GM18505 (cell line): ENCODE measurements around the gene RBBP8.

Experiments
- ATAC-seq: cut with Tn5 transposase; IDR thresholded peaks from one replicate; pipeline ENCODE4 v1.9.1; 2021; ENCODE audit not compliant: unreplicated experiment
- POLR2A ChIP-seq: IDR thresholded peaks from 4 replicates; pipeline ENCODE4 v1.6.1; 2011; ENCODE audit warnings: borderline replicate concordance; ENCODE audit not compliant: insufficient read depth, insufficient read length; ENCODE audit errors: extremely low read depth

Gene RBBP8

GRCh38 chr18:22956226-22956625 lies 23.1 kb downstream of the RBBP8 start:
- ATAC-seq, result no peak
- TF ChIP-seq POLR2A, result no peak

- no peak for ATAC-seq
- TF ChIP-seq POLR2A, result no peak
Observed at GRCh38 chr18:22961156-22961555, 28.0 kb downstream of the RBBP8 start.

GRCh38 chr18:22962004-22962403 lies 28.9 kb downstream of the RBBP8 start:
- TF ChIP-seq POLR2A, result no peak
- no peak for ATAC-seq

- no peak for ATAC-seq
- TF ChIP-seq POLR2A, result no peak
Observed at GRCh38 chr18:22964116-22964515, 31.0 kb downstream of the RBBP8 start.

- no peak for ATAC-seq
- no peak for TF ChIP-seq POLR2A
Observed at GRCh38 chr18:22964722-22965121, 31.6 kb downstream of the RBBP8 start.

GRCh38 chr18:22971038-22971437 lies 37.9 kb downstream of the RBBP8 start:
- TF ChIP-seq POLR2A, result no peak
- ATAC-seq, result no peak

- no peak for TF ChIP-seq POLR2A
- no peak for ATAC-seq
Observed at GRCh38 chr18:22974001-22974400, 40.9 kb downstream of the RBBP8 start.

- no peak for ATAC-seq
- no peak for TF ChIP-seq POLR2A
Observed at GRCh38 chr18:22974707-22975106, 41.6 kb downstream of the RBBP8 start.

GRCh38 chr18:22975508-22975907 lies 42.4 kb downstream of the RBBP8 start:
- no peak for TF ChIP-seq POLR2A
- no peak for ATAC-seq

GRCh38 chr18:22977847-22978701 lies 44.9 kb downstream of the RBBP8 start:
- no peak for ATAC-seq
- TF ChIP-seq POLR2A, result no peak

GRCh38 chr18:22980394-22980793 lies 47.3 kb downstream of the RBBP8 start:
- no peak for TF ChIP-seq POLR2A

GRCh38 chr18:22981274-22982133 lies 48.4 kb downstream of the RBBP8 start:
- TF ChIP-seq POLR2A, result no peak
- ATAC-seq, result no peak

More at GRCh38 chr18:22980394-22980793, 47.3 kb downstream of the RBBP8 start:
- ATAC-seq, result no peak

- no peak for ATAC-seq
- no peak for TF ChIP-seq POLR2A
Observed at GRCh38 chr18:22983175-22983574, 50.0 kb downstream of the RBBP8 start.

GRCh38 chr18:22985250-22985649 lies 52.1 kb downstream of the RBBP8 start:
- no peak for TF ChIP-seq POLR2A
- no peak for ATAC-seq
